Activated CD8-positive, alpha-beta memory T cell treated with anti-CD3 and anti-CD28 coated beads for 36 hours (primary cell): ENCODE data around the gene OSBPL10. TPM values are rescaled to one million over a fixed set of nuclear protein-coding genes. Genes with fewer than 3 reads are reported as not detected.

Experiments
- CTCF ChIA-PET: fragments of 350-600 bp; sonication (Branson Sonifier 250); formaldehyde crosslinking; loops from one replicate; lab custom pipeline; 2021; ENCODE audit warnings: antibody characterized with exemption; lab: Charles Lee
- POLR2A ChIA-PET: fragments of 350-600 bp; sonication (Branson Sonifier 250); formaldehyde crosslinking; loops from one replicate; lab custom pipeline; 2021; ENCODE audit warnings: antibody characterized with exemption; lab: Charles Lee
- total RNA-seq, 2 experiments: library from RNA; stranded (reverse); gene quantifications; one replicate each; pipeline ENCODE4 v1.2.3, GENCODE V29; 2021

The OSBPL10 gene
- total RNA-seq, 2 experiments from 2014 or later = 3.4 to 3.6 TPM

GRCh38 chr3:31624083-31624709 is 356.9 kb downstream of the OSBPL10 start:
- CTCF ChIA-PET = no interaction called here
- POLR2A ChIA-PET = no interaction called here

DNA sequence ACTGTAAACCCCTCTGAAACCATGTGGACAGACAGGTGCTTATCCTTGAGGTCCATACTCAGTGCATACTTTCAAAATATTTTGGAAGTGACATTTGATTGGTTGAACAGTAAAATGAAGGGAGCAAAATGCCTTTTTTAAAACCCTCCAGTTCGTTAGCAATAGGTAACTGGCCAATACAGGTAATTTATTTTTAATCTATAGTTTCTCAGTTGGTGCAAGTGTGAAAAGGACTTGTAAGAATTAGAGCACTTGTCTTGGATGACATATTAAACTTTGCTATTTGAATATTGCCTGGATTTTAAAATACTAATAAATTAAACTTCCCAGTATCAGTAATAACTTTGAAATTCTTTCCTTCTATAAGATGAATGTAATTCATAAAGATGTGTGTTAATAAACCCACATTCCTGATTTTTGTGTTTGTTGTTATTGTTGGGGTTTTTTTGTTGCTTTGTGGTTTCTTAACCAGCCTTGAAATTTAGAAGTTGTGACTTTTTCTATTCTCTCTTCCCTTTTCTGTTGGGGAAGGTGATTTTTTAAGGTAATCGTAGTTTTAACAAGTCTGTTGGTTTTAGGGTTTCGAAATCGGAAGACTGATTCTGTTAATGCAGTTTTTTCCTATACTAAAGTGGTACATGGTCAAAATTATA is 358.3 kb downstream of the OSBPL10 start:
- ChIA-PET POLR2A (no interaction called here), CTCF (no interaction called here)

GRCh38 chr3:31621314-31621713 is 359.7 kb downstream of the OSBPL10 start:
- CTCF ChIA-PET = no interaction called here
- POLR2A ChIA-PET = no interaction called here

DNA sequence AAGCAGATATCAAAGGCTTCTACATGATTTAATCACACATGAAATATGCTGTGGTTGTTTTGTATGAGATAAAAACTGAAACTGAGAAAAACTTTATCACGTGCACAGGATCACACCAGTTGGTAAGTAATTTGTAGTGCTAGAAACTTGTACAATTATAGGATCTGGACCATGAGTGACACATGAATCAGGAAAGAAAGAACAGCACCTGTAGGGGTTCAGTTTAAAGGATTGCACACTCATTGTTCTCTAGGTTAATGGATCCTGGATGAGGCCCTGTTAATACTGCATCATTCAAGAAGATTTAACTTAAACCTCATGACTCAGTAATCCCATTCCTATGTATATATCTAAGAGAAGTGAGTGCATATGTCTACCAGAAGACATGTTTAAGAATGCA is 360.4 kb downstream of the OSBPL10 start:
- CTCF ChIA-PET = no interaction called here

GRCh38 chr3:31616711-31617110 is 364.4 kb downstream of the OSBPL10 start:
- ChIA-PET POLR2A (no interaction called here), CTCF (no interaction called here)

More for the DNA sequence above, 360.4 kb downstream of the OSBPL10 start:
- POLR2A ChIA-PET = no interaction called here

- ChIA-PET CTCF (no interaction called here), POLR2A (no interaction called here)
These were observed 365.8 kb downstream of the OSBPL10 start for GRCh38 chr3:31615071-31615875.

DNA sequence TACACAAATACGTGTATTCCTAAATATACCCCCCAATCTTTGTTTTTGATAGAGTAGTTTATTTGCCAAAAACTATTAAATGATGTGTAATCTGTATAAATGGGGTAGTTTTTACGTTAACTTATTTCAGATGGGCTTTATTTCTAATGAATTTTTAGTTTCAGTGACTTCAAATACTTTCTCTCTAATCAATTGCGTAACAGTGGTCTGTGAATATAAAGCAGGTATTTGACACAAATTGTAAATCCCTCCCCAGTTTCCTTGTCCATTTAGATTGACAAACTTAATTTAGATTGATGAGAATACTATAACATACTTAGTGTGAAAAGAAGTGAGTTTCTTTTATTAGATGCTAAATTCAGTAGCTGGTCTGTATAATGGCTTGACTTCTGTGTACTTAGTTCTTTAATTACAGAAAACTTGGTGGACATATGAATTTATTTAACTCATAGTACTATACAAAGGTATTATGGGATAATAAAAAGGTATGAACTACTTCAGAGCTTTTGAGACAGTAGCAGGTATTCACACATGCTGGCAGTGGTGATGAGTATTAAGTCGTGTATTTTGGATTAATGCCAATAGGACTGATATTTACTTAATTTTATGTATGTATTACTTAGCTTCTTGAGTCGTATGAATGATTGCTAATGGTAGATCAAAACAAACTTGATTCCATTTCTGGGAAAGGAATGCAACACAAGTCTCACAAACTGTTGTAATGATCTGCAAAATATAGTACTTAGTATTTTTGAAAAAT is 366.7 kb downstream of the OSBPL10 start:
- POLR2A ChIA-PET = no interaction called here
- CTCF ChIA-PET = no interaction called here

DNA sequence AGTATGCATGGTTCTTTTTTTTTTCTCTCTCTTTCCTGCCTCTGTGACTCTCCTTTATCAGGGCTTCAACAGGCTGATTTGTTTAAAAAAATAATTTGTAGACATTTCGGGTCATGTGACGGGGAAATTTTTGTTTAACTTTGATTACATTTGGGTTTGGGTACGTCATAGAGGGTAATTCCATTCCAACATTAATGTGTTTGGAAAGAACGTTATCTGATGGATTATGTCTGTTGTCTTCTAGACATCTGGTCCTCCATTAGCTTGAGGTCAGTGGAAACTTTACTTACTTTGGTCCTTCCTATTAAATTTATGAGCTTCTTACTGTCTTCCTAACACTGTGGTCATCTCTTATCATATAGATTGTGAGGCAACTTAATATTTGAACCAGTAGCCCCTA is 367.4 kb downstream of the OSBPL10 start:
- ChIA-PET CTCF (interaction anchor here (0.8 kb wide), 1 partner anchor 81 kb away, joined by 3 read pairs; no protein-coding TSS in a partner anchor), POLR2A (no interaction called here)

DNA sequence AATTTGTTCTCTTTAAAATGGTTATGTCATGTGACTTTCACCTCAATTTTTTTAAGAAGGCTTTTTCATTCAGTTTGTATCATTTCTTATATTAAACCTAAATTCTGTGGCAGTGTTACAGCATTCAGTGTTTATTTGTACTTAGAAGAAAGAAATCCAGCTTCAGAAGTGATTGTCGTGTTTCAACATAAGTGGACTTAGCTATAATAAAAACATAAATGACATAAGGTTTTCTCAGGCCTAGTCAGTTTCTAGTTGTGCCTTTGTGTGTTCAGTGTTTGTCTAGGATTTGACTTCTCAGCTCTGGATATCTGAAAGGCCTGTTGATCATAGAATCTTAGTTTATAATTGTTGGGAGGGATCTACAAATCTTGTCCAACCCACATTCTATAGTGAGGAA is 367.9 kb downstream of the OSBPL10 start:
- CTCF ChIA-PET = interaction anchor here (0.8 kb wide), 1 partner anchor 81 kb away, joined by 3 read pairs; no protein-coding TSS in a partner anchor
- POLR2A ChIA-PET = no interaction called here

Other genes starting within 250 kb of the OSBPL10 start
- gene ZNF860, start 488 bp upstream of the OSBPL10 start, total RNA-seq = under 1 TPM; 0.13 TPM
- 10 to 100 TPM; 13.7 to 15.4 TPM for gene GPD1L, start 125.4 kb upstream of the OSBPL10 start, total RNA-seq